Glutamatergic neuron (in vitro differentiated cells): ENCODE results near the gene PLG. TPM values are rescaled to one million over a fixed set of nuclear protein-coding genes. Genes with fewer than 3 reads are reported as not detected.
"Not testable (repeated sequence)": the region's sequence is repeated elsewhere in the genome, so short reads cannot be mapped to it uniquely, and the experiment has no call there.

Experiments
- DNase-seq: peaks from one replicate; pipeline ENCODE4 v3.0.0; 2022
- H3K27ac Mint-ChIP-seq: one replicate; pipeline ENCODE4 v1.8.0; 2020; ENCODE audit warnings: mild to moderate bottlenecking, mixed read lengths, inconsistent platforms; ENCODE audit not compliant: unreplicated experiment
- H3K27me3 Mint-ChIP-seq: one replicate; pipeline ENCODE4 v1.8.0; 2020; ENCODE audit warnings: mild to moderate bottlenecking, moderate library complexity, mixed read lengths, inconsistent platforms; ENCODE audit not compliant: unreplicated experiment
- H3K36me3 Mint-ChIP-seq: one replicate; pipeline ENCODE4 v1.8.0; 2020; ENCODE audit warnings: mild to moderate bottlenecking, mixed read lengths, inconsistent platforms; ENCODE audit not compliant: unreplicated experiment
- H3K4me1 Mint-ChIP-seq: one replicate; pipeline ENCODE4 v1.8.0; 2020; ENCODE audit warnings: mild to moderate bottlenecking, low read depth, mixed read lengths, inconsistent platforms; ENCODE audit not compliant: unreplicated experiment
- H3K4me3 Mint-ChIP-seq: one replicate; pipeline ENCODE4 v1.8.0; 2020; ENCODE audit warnings: mild to moderate bottlenecking, mixed read lengths, inconsistent platforms; ENCODE audit not compliant: unreplicated experiment
- H3K9me3 Mint-ChIP-seq: one replicate; pipeline ENCODE4 v1.8.0; 2020; ENCODE audit warnings: mild to moderate bottlenecking, moderate library complexity, mixed read lengths, inconsistent platforms; ENCODE audit not compliant: unreplicated experiment
- CTCF ChIP-seq: fragments of 200-600 bp; sonication (generic); IDR thresholded peaks from one replicate; pipeline ENCODE4 v1.5.0; 2021; ENCODE audit not compliant: partially characterized antibody, unreplicated experiment
- total RNA-seq: library from RNA; stranded (reverse); fragmentation: NEBNext Ultra II Directional; extraction: Animal tissue kit (Norgen Biotek cat#: 25700); gene quantifications from one replicate; pipeline ENCODE4 v1.2.1, GENCODE V29; 2021; ENCODE audit not compliant: unreplicated experiment

The PLG gene
- total RNA-seq, 1 donor from 2014 or later: not detected

- Mint-ChIP-seq H3K27me3 (peaks cover 4% of the 10 kb centered on the region), H3K4me3 (peak overlapping the region; percentile 89), H3K9me3 (peaks cover 2% of the 10 kb centered on the region), H3K4me1 (no peaks in the 10 kb centered on the region), H3K36me3 (no peaks in the 10 kb centered on the region), H3K27ac (no peak overlapping the region)
- DNase-seq: peak; percentile 77
- TF ChIP-seq CTCF: peak; percentile 80
Observed at GRCh38 chr6:160679402-160679769, 22.7 kb upstream of the PLG start.

- H3K4me3 Mint-ChIP-seq, H3K27ac Mint-ChIP-seq, H3K36me3 Mint-ChIP-seq, DNase-seq, H3K9me3 Mint-ChIP-seq, H3K4me1 Mint-ChIP-seq, H3K27me3 Mint-ChIP-seq: not testable (repeated sequence)
Observed at GRCh38 chr6:160685101-160685761, 16.8 kb upstream of the PLG start.

- Mint-ChIP-seq H3K9me3 (peaks cover 6% of the 10 kb centered on the region), H3K4me1 (no peaks in the 10 kb centered on the region), H3K27me3 (peaks cover 3% of the 10 kb centered on the region), H3K4me3 (no peak overlapping the region), H3K36me3 (no peaks in the 10 kb centered on the region), H3K27ac (no peak overlapping the region)
- TF ChIP-seq CTCF: no peak
- no peak for DNase-seq
Observed at GRCh38 chr6:160685762-160686450, 16.1 kb upstream of the PLG start.

GRCh38 chr6:160690458-160690857 is 11.6 kb upstream of the PLG start:
- Mint-ChIP-seq H3K4me3 (no peak overlapping the region), H3K9me3 (peaks cover 6% of the 10 kb centered on the region), H3K36me3 (no peaks in the 10 kb centered on the region), H3K4me1 (no peaks in the 10 kb centered on the region), H3K27ac (no peak overlapping the region), H3K27me3 (peaks cover 6% of the 10 kb centered on the region)
- TF ChIP-seq CTCF: no peak
- no peak for DNase-seq

- H3K4me3 Mint-ChIP-seq: no peak overlapping the region
- H3K27ac Mint-ChIP-seq: no peak overlapping the region
- peaks cover 9% of the 10 kb centered on the region for H3K9me3 Mint-ChIP-seq
- H3K36me3 Mint-ChIP-seq: no peaks in the 10 kb centered on the region
- peaks cover 9% of the 10 kb centered on the region for H3K27me3 Mint-ChIP-seq
- DNase-seq: no peak
- TF ChIP-seq CTCF: no peak
- H3K4me1 Mint-ChIP-seq: no peaks in the 10 kb centered on the region
Observed at GRCh38 chr6:160691617-160692016, 10.4 kb upstream of the PLG start.
